GM21737 (cell line): ENCODE measurements around the gene SLC25A21.

ENCODE experiments used
- ATAC-seq: cut with Tn5 transposase; IDR thresholded peaks from one replicate; pipeline ENCODE4 v1.9.1; 2021; ENCODE audit warnings: mild to moderate bottlenecking, moderate library complexity; ENCODE audit not compliant: unreplicated experiment

SLC25A21 gene

GRCh38 chr14:37048666-37049071 is 123.7 kb downstream of the SLC25A21 start:
- no peak for ATAC-seq

- ATAC-seq, result no peak
Measured at GRCh38 chr14:37047996-37048395, 124.4 kb downstream of the SLC25A21 start.

DNA sequence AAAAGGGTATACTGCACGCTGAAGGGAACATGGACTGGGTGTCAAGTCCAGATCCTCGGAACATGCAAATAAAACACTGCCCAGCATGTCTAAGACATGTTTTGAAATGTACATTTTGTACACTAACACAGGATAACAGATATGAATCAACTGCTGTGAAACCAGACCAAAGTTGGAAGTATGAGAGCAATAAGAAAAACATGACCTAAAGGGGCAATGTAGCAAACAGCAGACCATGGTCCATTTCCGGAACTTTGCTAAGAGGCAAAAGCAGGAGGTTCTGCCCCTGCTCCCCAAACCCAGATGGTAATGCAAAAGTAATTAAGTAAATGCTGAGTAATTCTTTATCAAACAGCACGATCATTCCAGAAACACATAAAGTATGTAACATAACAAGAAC is 125.2 kb downstream of the SLC25A21 start:
- no peak for ATAC-seq

GRCh38 chr14:37046815-37047214 is 125.6 kb downstream of the SLC25A21 start:
- ATAC-seq, result no peak

DNA sequence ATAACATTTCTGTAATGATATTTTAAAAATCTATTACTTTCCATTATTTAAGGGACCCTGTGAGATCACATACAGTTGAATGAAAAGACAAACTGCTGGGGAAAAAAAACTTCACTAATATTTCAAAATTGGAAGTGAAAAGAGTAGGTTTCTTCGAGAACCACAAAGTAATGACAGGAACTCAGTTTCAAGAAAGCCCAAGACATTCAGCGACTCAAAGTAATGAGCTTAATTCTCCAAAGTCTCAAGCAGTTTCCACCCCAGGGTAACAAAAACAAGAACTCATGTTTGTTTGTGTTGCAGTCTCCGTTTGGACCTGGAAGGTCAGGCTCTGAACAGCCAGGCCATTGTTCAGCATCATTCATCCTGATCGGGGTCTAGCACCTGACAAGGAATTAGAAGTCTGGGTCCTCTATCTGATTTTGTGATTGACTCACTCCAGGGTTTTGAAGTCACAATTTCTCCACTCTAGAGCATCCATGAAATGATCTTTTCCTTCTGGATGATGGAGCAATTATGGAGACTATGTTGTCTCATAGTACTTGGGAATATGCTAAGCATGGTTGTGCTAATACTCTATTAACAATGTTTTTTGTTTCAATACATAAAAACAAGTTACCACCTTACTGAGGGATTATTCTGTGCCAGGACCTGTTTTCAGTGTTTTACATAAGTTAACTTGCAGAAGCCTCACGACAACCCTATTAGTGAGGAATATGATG is 126.9 kb downstream of the SLC25A21 start:
- ATAC-seq, result no peak

GRCh38 chr14:37037636-37038387 is 134.6 kb downstream of the SLC25A21 start:
- no peak for ATAC-seq

- ATAC-seq, result no peak
Measured at GRCh38 chr14:37036669-37037341, 135.6 kb downstream of the SLC25A21 start.

DNA sequence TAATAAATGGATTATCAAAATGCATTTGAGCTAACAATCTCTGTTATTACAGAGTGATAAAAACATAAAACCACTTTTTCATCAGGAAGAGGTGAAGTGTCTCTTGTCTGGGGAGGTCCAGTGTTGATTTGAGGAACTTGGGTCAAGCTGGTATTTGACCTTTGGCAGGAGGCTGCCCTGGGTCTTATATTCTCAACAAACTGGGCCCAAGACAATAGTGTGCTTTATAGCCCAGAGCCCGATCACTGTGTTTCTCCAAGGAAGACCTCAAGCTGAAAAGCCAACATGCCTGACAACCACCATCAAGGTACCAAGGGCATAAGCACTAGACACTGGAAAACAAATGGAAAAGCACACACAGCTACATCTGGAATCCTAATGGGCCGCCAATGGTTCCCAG is 137.0 kb downstream of the SLC25A21 start:
- no peak for ATAC-seq

- ATAC-seq, result no peak
Measured at GRCh38 chr14:37034410-37035285, 137.8 kb downstream of the SLC25A21 start.

DNA sequence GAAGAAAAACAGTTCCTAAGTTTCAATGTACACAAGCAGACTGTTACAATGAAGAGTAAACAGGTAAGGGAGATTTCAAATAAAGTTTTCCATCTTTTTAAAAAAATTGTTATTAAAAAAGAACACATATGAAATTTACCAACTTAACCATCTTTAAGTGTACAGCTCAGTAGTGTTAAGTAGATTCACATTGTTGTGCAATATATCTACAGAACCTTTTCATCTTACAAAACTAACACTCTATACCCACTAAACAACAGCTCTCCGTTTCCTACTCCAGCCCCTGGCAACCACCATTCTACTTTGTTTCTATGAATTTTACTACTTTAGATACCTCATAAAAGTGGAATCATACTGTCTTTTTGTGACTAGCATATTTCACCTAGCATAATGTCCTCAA is 139.5 kb downstream of the SLC25A21 start:
- no peak for ATAC-seq

GRCh38 chr14:37027188-37027824 is 145.1 kb downstream of the SLC25A21 start:
- no peak for ATAC-seq

GRCh38 chr14:37023875-37024565 is 148.4 kb downstream of the SLC25A21 start:
- ATAC-seq, result no peak

DNA sequence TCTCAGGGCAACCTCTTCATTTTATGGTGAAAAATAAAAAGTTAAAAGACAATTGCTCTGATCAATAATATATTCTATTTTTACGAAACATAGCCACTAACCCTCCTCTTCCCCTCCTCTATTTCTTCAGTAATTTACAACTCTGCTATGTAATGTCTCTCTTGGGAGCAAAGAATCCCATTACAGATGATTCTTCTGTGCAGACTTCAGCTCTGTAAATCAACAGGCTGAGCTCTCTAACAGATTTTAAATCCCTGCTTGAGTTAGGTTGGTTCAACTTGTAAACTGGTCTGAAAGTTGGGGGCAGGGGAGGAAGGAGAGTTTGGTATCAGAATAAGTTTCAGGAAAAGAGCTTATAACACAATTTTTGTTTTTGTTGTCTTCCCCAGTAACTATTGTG is 151.0 kb downstream of the SLC25A21 start:
- ATAC-seq, result no peak

- no peak for ATAC-seq
Measured at GRCh38 chr14:37019488-37019887, 152.9 kb downstream of the SLC25A21 start.

- no peak for ATAC-seq
Measured at GRCh38 chr14:37018571-37019240, 153.7 kb downstream of the SLC25A21 start.

DNA sequence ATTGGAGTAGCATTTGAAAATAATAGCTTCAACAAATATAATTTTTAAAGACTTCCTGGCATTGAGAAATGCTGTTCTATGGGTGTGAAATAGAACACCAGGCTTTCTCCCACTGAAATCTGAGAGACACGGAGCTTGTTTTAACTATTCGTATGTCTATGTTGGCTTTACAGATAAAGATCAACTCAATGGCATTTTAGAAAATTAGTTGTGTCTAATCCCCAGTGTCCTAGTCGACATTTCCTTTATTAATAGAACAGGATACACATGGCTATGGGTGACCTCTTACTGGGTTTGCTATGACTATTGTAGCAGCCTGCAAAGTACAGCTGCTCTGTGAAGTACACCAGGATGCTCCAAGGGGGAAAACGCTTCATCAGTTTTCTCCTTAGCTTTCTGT is 159.3 kb downstream of the SLC25A21 start:
- no peak for ATAC-seq

- no peak for ATAC-seq
Measured at GRCh38 chr14:36998686-36999085, 173.7 kb downstream of the SLC25A21 start.

GRCh38 chr14:36997843-36998242 is 174.6 kb downstream of the SLC25A21 start:
- ATAC-seq, result no peak

DNA sequence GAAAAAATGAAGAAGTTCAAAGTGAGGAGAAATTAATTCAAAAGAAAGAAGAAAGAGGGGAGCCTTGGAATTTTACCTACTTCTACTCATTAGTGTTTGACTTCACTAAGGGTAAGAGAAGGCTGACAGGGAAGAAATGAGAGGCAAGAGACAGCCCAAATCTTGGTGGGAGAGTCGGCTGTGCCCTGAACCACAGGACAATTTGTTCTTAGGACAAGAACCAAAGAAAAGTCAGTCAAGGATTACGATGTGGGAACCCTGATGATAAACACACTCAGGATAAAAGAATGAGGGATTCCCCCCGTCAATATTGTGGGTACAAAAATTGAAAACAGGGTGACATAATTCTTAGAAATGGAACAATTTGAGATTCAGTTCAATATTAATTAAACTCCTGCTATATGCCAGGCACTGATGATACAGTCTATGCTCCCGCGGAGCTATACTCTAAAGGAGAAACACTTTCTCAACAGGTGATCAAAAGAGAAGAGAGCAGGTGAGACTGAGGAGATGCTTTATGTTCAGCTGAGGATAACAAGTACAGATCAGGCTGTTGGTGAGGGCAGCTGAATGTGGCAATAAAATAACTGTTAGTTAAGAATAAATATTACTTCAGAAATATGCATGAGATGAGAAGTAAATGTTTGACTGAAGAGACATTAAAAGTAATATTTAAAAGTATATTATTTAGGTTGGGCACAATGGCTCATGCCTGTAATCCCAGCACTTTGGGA is 175.4 kb downstream of the SLC25A21 start:
- ATAC-seq, result no peak
